Ovary (tissue), 9 donors: ENCODE measurements around the gene KMT2A. TPM values are rescaled to one million over a fixed set of nuclear protein-coding genes. Genes with fewer than 3 reads are reported as not detected.

ENCODE experiments used
- DNase-seq, 5 donors: peaks; one replicate each; pipeline ENCODE4 v3.0.0-alpha.2; 2019 to 2020
- H3K27ac ChIP-seq, 2 donors: fragments of 200-600 bp; one replicate each; pipeline versions ENCODE4 v1.5.1 to v1.8.0; 2019 to 2022
- H3K27me3 ChIP-seq: fragments of 200-600 bp; one replicate; pipeline ENCODE4 v1.8.0; 2022
- H3K36me3 ChIP-seq: fragments of 200-600 bp; sonication (generic); one replicate; pipeline ENCODE4 v1.5.1; 2019
- H3K4me1 ChIP-seq: one replicate; pipeline ENCODE4 v1.8.1; 2013; ENCODE audit warnings: mild to moderate bottlenecking, moderate library complexity; ENCODE audit not compliant: insufficient read depth
- H3K4me3 ChIP-seq: fragments of 200-600 bp; sonication (generic); one replicate; pipeline ENCODE4 v1.5.1; 2017
- H3K9me3 ChIP-seq, 2 donors: fragments of 200-600 bp in 1 of 2; sonication (generic) in 1 of 2; one replicate each; pipeline versions ENCODE4 v1.5.1 to v1.8.1; 2013 to 2019; ENCODE audit warnings: mild to moderate bottlenecking in 1 of 2, moderate library complexity in 1 of 2
- CTCF ChIP-seq, 3 donors: fragments of 450-650 bp in 2 of 3; fragments of 200-600 bp in 1 of 3; IDR thresholded peaks; one replicate each; pipeline versions ENCODE4 v1.5.1 to v1.8.0; 2016 to 2022; ENCODE audit warnings: antibody characterized with exemption in 3 of 3, mild to moderate bottlenecking in 1 of 3
- EP300 ChIP-seq: sonication (generic); formaldehyde crosslinking; IDR thresholded peaks from one replicate; pipeline ENCODE4 v1.6.1; 2017; ENCODE audit warnings: antibody characterized with exemption
- POLR2A ChIP-seq: fragments of 450-650 bp; IDR thresholded peaks from one replicate; pipeline ENCODE4 v1.6.1; 2017; ENCODE audit warnings: antibody characterized with exemption, mild to moderate bottlenecking, moderate library complexity
- WGBS, 3 donors: extraction: QIAGEN DNeasy Blood & Tissue Kit in 1 of 3; methylation state at CpG; one replicate each; pipeline versions ENCODE4 v1.1.5 to v1.1.7; 2013 to 2017; 5-methylcytosine and 5-hydroxymethylcytosine counted together
- intact Hi-C, 4 donors: fragments of 100-400 bp; cut with DNase I; formaldehyde crosslinking; loops; one replicate each; pipeline versions ENCODE4 v1.11.0 to v1.15.1; 2022 to 2023
- polyA plus RNA-seq, 2 donors: library from polyadenylated mRNA; stranded (reverse); fragments of 200-250 nt in 1 of 2; fragments of 350-450 nt in 1 of 2; fragmentation: Illumina TruSeq in 1 of 2; extraction: RNeasy Lipid Tissue Mini Kit (QIAGEN cat#74804) in 1 of 2; gene quantifications; one replicate each; pipeline ENCODE4 v1.2.3, GENCODE V29; 2013 to 2014
- total RNA-seq, 7 donors: library from RNA; depleted of rRNA in 2 of 7; stranded (reverse); fragments of >200 nt in 2 of 7; fragmentation: NEBNext Ultra II Directional in 3 of 7; extraction: Animal tissue kit (Norgen Biotek cat#: 25700) in 3 of 7; gene quantifications; one replicate each; pipeline versions ENCODE4 v1.1.0 to v1.2.4, GENCODE V29; 2016 to 2023
- donor health status: DM: no; HTN: no; CAD: no; lungs with moderate emphysema.
- donor health status: DM: no; HTN: no; CAD: no.
- donor health status: Bipolar disorder and iron deficiency.
- donor health status: DM: yes; HTN: yes; CAD: no.
- donor health status: DM: no; HTN: no; CAD: no.
- donor health status: DM: yes; HTN: yes; CAD: no.

Gene KMT2A
- total and polyA plus RNA-seq, 9 donors, result 25.8 to 107 (median 74.7) TPM

- no peak overlapping the region for H3K27ac ChIP-seq
- H3K4me1 ChIP-seq, result no peaks in the 10 kb centered on the region
- TF ChIP-seq EP300 (no peak), POLR2A (no peak), CTCF (IDR thresholded peaks at IDR 0.05) (no peak)
- no peak for DNase-seq
- no peak overlapping the region for H3K4me3 ChIP-seq
- H3K27me3 ChIP-seq, result no peaks in the 10 kb centered on the region
- H3K9me3 ChIP-seq, result no peaks in the 10 kb centered on the region
- intact Hi-C loops, result no loop called here
- no peaks in the 10 kb centered on the region for H3K36me3 ChIP-seq
- WGBS, 3 donors, result 86 to 93% (median 86%) methylated on average over 8 of the region's 8 CpGs
These were observed 107.8 kb downstream of the KMT2A start for GRCh38 chr11:118544010-118544646.

- no peaks in the 10 kb centered on the region for H3K4me1 ChIP-seq
- H3K36me3 ChIP-seq, result no peaks in the 10 kb centered on the region
- WGBS, 3 donors, result 77 to 80% (median 78%) methylated on average over 3 of the region's 3 CpGs
- no peaks in the 10 kb centered on the region for H3K27me3 ChIP-seq
- TF ChIP-seq CTCF (IDR thresholded peaks at IDR 0.05) (no peak), POLR2A (no peak), EP300 (no peak)
- no peaks in the 10 kb centered on the region for H3K9me3 ChIP-seq
- no peak overlapping the region for H3K4me3 ChIP-seq
- intact Hi-C loops, result no loop called here
- no peak overlapping the region for H3K27ac ChIP-seq
- DNase-seq, result no peak
These were observed 108.3 kb downstream of the KMT2A start for GRCh38 chr11:118544647-118545010.

GRCh38 chr11:118545533-118545932 lies 109.2 kb downstream of the KMT2A start:
- no peaks in the 10 kb centered on the region for H3K27me3 ChIP-seq
- H3K27ac ChIP-seq, result no peak overlapping the region
- intact Hi-C loops, result no loop called here
- H3K9me3 ChIP-seq, result no peaks in the 10 kb centered on the region
- H3K4me1 ChIP-seq, result no peaks in the 10 kb centered on the region
- no peak for DNase-seq
- 67 to 90% (median 80%) methylated on average over 5 of the region's 5 CpGs for WGBS, 3 donors
- no peak overlapping the region for H3K4me3 ChIP-seq
- H3K36me3 ChIP-seq, result no peaks in the 10 kb centered on the region
- TF ChIP-seq POLR2A (no peak), EP300 (no peak), CTCF (IDR thresholded peaks at IDR 0.05) (no peak)

- Histone ChIP-seq H3K9me3 (no peaks in the 10 kb centered on the region), H3K27me3 (no peaks in the 10 kb centered on the region), H3K27ac (no peak overlapping the region), H3K36me3 (no peaks in the 10 kb centered on the region), H3K4me1 (no peaks in the 10 kb centered on the region), H3K4me3 (no peak overlapping the region)
- TF ChIP-seq POLR2A, result no peak
- no peak for TF ChIP-seq EP300
- no peak for TF ChIP-seq CTCF (IDR thresholded peaks at IDR 0.05)
- intact Hi-C loops, result no loop called here
- DNase-seq, result no peak
- 52 to 58% (median 52%) methylated on average over 2 of the region's 2 CpGs for WGBS, 3 donors
These were observed 110.8 kb downstream of the KMT2A start for GRCh38 chr11:118547132-118547531.
